A673 (cell line): ENCODE data around the gene GLDC. TPM values are rescaled to one million over a fixed set of nuclear protein-coding genes. Genes with fewer than 3 reads are reported as not detected.
A peak's percentile ranks its signal among the peaks of the same experiment; 100 is the strongest.
"Not testable (repeated sequence)": the region's sequence is repeated elsewhere in the genome, so short reads cannot be mapped to it uniquely, and the experiment has no call there.

Experiments
- Bru-seq: library from RNA; stranded (reverse); fragments of 400-500 nt; gene quantifications from one replicate; lab custom pipeline; 2021; lab: Mats Ljungman, UMichigan
- BruChase-seq, 2 experiments: library from RNA; stranded (reverse); fragments of 400-500 nt; gene quantifications; one replicate each; lab custom pipeline; 2021; lab: Mats Ljungman, UMichigan
- BruUV-seq: library from RNA; stranded (reverse); fragments of 400-500 nt; replicated peaks from 2 replicates; lab custom pipeline; 2021; lab: Mats Ljungman, UMichigan
- CTCF ChIA-PET: fragments of 300-600 bp; sonication (Branson Sonifier 250); formaldehyde crosslinking; loops from one replicate; lab custom pipeline; 2022; ENCODE audit warnings: antibody characterized with exemption; lab: Charles Lee
- POLR2A ChIA-PET: fragments of 300-600 bp; sonication (Branson Sonifier 250); formaldehyde crosslinking; loops from one replicate; lab custom pipeline; 2022; ENCODE audit warnings: antibody characterized with exemption; ENCODE audit not compliant: low non-redundant PET; lab: Charles Lee
- DNase-seq: peaks from one replicate; pipeline ENCODE4 v3.0.0-alpha.2; 2015; ENCODE audit warnings: low spot score
- H3K27ac ChIP-seq: fragments of 200-600 bp; sonication (generic); 2 replicates; pipeline ENCODE4 v1.5.1; 2016; ENCODE audit warnings: mixed run types, low read depth, mild to moderate bottlenecking, mixed read lengths, antibody characterized with exemption, low read length; ENCODE audit not compliant: poor library complexity, severe bottlenecking
- H3K27me3 ChIP-seq: fragments of 200-600 bp; sonication (generic); replicated peaks from 2 replicates; pipeline ENCODE4 v1.6.1; 2017; ENCODE audit warnings: mixed run types, low read depth, mild to moderate bottlenecking, mixed read lengths, antibody characterized with exemption, low read length; ENCODE audit not compliant: insufficient read depth, poor library complexity
- H3K36me3 ChIP-seq: fragments of 200-600 bp; sonication (generic); 2 replicates; pipeline ENCODE4 v1.6.1; 2016; ENCODE audit warnings: mixed run types, mild to moderate bottlenecking, mixed read lengths, antibody characterized with exemption, low read length; ENCODE audit not compliant: insufficient read depth, poor library complexity, severe bottlenecking
- H3K4me1 ChIP-seq: fragments of 200-600 bp; sonication (generic); 2 replicates; pipeline ENCODE4 v1.6.1; 2017; ENCODE audit warnings: mixed run types, mild to moderate bottlenecking, mixed read lengths, antibody characterized with exemption, low read length; ENCODE audit not compliant: insufficient read depth, poor library complexity, severe bottlenecking
- H3K4me3 ChIP-seq: fragments of 200-600 bp; sonication (generic); 2 replicates; pipeline ENCODE4 v1.5.1; 2016; ENCODE audit warnings: low read depth, mixed run types, mild to moderate bottlenecking, mixed read lengths, low read length; ENCODE audit not compliant: poor library complexity, severe bottlenecking
- H3K9me3 ChIP-seq: fragments of 200-600 bp; sonication (generic); 2 replicates; pipeline ENCODE4 v1.6.1; 2016; ENCODE audit warnings: mixed run types, low read depth, mild to moderate bottlenecking, mixed read lengths, antibody characterized with exemption, low read length; ENCODE audit not compliant: poor library complexity, severe bottlenecking
- EZH2 ChIP-seq: fragments of 200-600 bp; sonication (generic); IDR thresholded peaks from 2 replicates; pipeline ENCODE4 v1.6.1; 2017; ENCODE audit warnings: borderline replicate concordance, low read depth, mild to moderate bottlenecking, mixed read lengths, antibody characterized with exemption, low read length; ENCODE audit not compliant: poor library complexity, severe bottlenecking
- intact Hi-C: fragments of 100-400 bp; cut with micrococcal nuclease; formaldehyde crosslinking; loops from one replicate; pipeline ENCODE4 v1.10.0; 2022; ENCODE audit not compliant: unreplicated experiment
- long read RNA-seq: library from polyadenylated mRNA; stranded (forward); transcript quantifications from one replicate; pipeline ENCODE4 v2.0.0, GENCODE V29; 2022
- total RNA-seq: library from RNA; stranded (reverse); gene quantifications from 2 replicates; pipeline ENCODE4 v1.2.3, GENCODE V29; 2021
- TF ChIP-seq, protein P1 (sequence below): fragments of 300-800, 200-600 bp; sonication (generic); conservative IDR thresholded peaks from 2 replicates; pipeline ENCODE4 v1.5.1; 2017; ENCODE audit warnings: low read depth, mild to moderate bottlenecking, antibody characterized with exemption, low read length, moderate library complexity, mixed read lengths

GLDC gene
- 0.32 and 1.4 TPM in 2 replicates for total RNA-seq
- Bru-seq, nascent RNA: percentile 18 among the genes with signal in this experiment
- percentile 20 among the genes with signal in this experiment for BruChase-seq, experiment 1, labeled RNA remaining after a 2-hour chase
- percentile 21 among the genes with signal in this experiment for BruChase-seq, experiment 2, labeled RNA remaining after a 6-hour chase
- long read RNA-seq: 0 reads

DNA sequence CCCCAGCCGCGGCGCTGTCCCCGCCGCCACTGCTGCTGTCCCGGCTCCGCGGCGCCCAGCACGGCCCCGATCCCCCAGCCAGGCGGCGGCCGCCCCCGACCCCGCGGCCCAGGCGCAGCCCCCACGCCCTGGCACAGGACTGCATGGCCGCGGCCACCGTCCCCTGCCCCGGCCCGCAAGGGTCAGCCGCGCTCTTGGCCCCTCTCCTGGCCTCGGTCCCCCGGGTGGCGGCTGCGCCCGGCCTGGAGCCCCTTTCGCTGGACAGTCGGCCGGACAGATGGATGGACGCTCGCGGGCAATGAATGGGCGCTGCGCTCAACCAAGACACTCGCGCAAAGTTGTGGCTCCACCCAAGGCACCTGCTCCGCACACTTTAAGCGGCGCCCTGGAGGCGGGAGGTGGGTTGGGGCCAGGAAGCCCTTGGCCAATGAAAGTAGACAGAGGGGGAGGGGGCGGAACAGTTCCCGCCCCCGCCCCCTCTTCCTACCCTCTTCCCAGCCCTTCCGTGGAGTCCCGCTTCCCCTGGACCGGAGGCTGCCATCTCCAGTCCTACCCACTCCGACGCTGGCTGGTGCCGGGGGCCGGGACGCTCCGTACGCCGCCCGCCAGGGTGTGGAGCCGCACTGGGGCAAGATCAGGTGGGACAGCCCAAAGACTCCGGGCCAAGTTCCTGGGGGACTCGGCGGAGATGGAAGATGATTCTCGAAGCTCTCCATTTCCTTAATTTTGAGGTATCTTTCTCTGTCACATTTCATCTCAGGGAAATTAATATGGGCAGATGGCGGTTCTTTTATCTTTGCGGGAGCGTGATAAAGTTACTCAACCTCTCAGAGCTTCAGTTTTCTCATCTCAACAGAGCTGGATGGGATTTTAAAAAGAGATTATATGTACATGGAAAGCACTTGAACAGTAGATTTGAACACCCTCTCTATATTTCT lies at the start of gene GLDC:
Gene GLDC, minus strand, starts transcription at position 375 of the 938 bp plus-strand sequence. Its CDS starts 230 bp downstream, at position 145.
- Histone ChIP-seq H3K4me1 (peaks cover 4% of the 10 kb centered on the region), H3K4me3 (peak within 1 kb of the TSS; percentile 39), H3K27me3 (peaks cover 72% of the 10 kb centered on the region), H3K27ac (no peak within 1 kb of the TSS), H3K36me3 (no peaks in the 10 kb centered on the region), H3K9me3 (no peaks in the 10 kb centered on the region)
- BruUV-seq: no TSS peak
- CTCF ChIA-PET: no interaction called here
- DNase-seq: peak; percentile 55
- intact Hi-C loops: no loop called here
- POLR2A ChIA-PET: no interaction called here
- peak; percentile 42 for TF ChIP-seq EZH2
- TF ChIP-seq, protein P1, sequence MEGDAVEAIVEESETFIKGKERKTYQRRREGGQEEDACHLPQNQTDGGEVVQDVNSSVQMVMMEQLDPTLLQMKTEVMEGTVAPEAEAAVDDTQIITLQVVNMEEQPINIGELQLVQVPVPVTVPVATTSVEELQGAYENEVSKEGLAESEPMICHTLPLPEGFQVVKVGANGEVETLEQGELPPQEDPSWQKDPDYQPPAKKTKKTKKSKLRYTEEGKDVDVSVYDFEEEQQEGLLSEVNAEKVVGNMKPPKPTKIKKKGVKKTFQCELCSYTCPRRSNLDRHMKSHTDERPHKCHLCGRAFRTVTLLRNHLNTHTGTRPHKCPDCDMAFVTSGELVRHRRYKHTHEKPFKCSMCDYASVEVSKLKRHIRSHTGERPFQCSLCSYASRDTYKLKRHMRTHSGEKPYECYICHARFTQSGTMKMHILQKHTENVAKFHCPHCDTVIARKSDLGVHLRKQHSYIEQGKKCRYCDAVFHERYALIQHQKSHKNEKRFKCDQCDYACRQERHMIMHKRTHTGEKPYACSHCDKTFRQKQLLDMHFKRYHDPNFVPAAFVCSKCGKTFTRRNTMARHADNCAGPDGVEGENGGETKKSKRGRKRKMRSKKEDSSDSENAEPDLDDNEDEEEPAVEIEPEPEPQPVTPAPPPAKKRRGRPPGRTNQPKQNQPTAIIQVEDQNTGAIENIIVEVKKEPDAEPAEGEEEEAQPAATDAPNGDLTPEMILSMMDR: no peak

GRCh38 chr9:6692881-6693361 lies 47.4 kb upstream of the GLDC start:
- H3K27me3 ChIP-seq: no peaks in the 10 kb centered on the region
- no peak overlapping the region for H3K4me3 ChIP-seq
- BruUV-seq: no TSS peak
- intact Hi-C loops: no loop called here
- ChIA-PET POLR2A (no interaction called here), CTCF (no interaction called here)
- TF ChIP-seq, protein P1: no peak
- no peaks in the 10 kb centered on the region for H3K36me3 ChIP-seq
- DNase-seq: no peak
- no peaks in the 10 kb centered on the region for H3K9me3 ChIP-seq
- H3K27ac ChIP-seq: no peak overlapping the region
- H3K4me1 ChIP-seq: no peaks in the 10 kb centered on the region

DNA sequence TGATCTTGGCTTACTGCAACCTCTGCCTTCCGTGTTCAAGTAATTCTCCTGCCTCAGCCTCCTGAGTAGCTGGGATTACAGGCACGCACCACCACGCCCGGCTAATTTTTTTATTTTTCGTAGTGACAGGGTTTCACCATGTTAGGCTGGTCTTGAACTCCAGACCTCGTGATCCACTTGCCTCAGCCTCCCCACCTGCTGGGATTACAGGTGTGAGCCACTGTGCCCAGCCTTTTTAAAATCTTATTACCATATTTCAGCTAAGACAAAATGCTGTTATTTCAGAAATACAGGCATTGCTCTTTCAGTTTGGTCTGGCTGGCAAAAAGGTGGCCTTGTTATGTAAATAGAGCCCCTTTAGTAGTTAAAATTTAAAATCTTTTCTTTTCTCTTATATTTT lies 46.9 kb upstream of the GLDC start:
- H3K4me1 ChIP-seq: no peaks in the 10 kb centered on the region
- no peaks in the 10 kb centered on the region for H3K36me3 ChIP-seq
- no peak for TF ChIP-seq EZH2
- TF ChIP-seq, protein P1: no peak
- POLR2A ChIA-PET: interaction anchor here (0.6 kb wide), 1 partner anchor 45 kb away, joined by 4 read pairs; no protein-coding TSS in a partner anchor
- CTCF ChIA-PET: no interaction called here
- no peaks in the 10 kb centered on the region for H3K27me3 ChIP-seq
- no peak overlapping the region for H3K27ac ChIP-seq
- no peak overlapping the region for H3K4me3 ChIP-seq
- H3K9me3 ChIP-seq: no peaks in the 10 kb centered on the region
- intact Hi-C loops: no loop called here
- no TSS peak for BruUV-seq
- DNase-seq: no peak

DNA sequence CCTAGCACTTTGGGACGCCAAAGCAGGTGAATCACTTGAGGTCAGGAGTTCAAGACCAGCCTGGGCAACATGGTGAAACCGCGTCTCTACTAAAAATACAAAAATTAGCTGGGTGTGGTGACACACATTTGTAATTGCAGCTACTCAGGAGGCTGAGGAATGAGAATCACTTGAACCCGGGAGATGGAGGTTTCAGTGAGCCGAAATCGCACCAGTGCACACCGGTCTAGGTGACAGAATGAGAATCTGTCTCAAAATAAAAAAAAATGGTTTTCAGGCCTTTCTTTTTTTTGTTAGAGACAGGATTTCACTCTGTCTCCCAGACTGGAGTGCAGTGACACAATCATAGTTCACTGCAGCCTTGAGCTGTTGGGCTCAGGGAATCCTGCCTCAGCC lies 45.1 kb upstream of the GLDC start:
- H3K36me3 ChIP-seq, H3K9me3 ChIP-seq, H3K4me3 ChIP-seq, H3K4me1 ChIP-seq, H3K27ac ChIP-seq, intact Hi-C loops, DNase-seq, BruUV-seq, H3K27me3 ChIP-seq, CTCF ChIA-PET: not testable (repeated sequence)
- POLR2A ChIA-PET: interaction anchor here (0.7 kb wide), 1 partner anchor 167 kb away, joined by 4 read pairs; no protein-coding TSS in a partner anchor
